SK-N-SH (cell line): Measurements from ENCODE around the gene IL12B. TPM values are rescaled to one million over a fixed set of nuclear protein-coding genes. Genes with fewer than 3 reads are reported as not detected.

Experiments
- CTCF ChIA-PET: fragments of 300-600, 350-600 bp; formaldehyde crosslinking; extraction: SDS; loops from one replicate; lab custom pipeline; 2021; lab: Yijun Ruan, JAX
- POLR2A ChIA-PET: fragments of 350-600 bp; sonication (Branson Sonifier 250); formaldehyde crosslinking; extraction: SDS; loops from one replicate; lab custom pipeline; 2020; ENCODE audit warnings: antibody characterized with exemption, inconsistent platforms; lab: Yijun Ruan, JAX
- DNase-seq: peaks from one replicate; pipeline ENCODE4 v3.0.0; 2012
- H2AFZ ChIP-seq: fragments of 200-600 bp; sonication (generic); 2 replicates; pipeline ENCODE4 v1.8.1; 2016; ENCODE audit warnings: antibody characterized with exemption, mild to moderate bottlenecking, low read depth
- H3F3A ChIP-seq: fragments of 200-600 bp; sonication (generic); replicated peaks from 2 replicates; pipeline ENCODE3; 2016; ENCODE audit warnings: antibody characterized with exemption, mild to moderate bottlenecking; ENCODE audit not compliant: insufficient read depth
- H3K27ac ChIP-seq, 2 experiments: fragments of 200-500 bp in 1 of 2; fragments of 200-600 bp in 1 of 2; sonication (Bioruptor generic) in 1 of 2; sonication (generic), shearing (Covaris generic) in 1 of 2; 2 replicates each; pipeline versions ENCODE4 v1.5.1 to v1.6.1; 2014 to 2016; ENCODE audit warnings: low read depth in 2 of 2, inconsistent platforms in 1 of 2, low read length in 1 of 2, mild to moderate bottlenecking in 1 of 2, mixed read lengths in 1 of 2
- H3K27me3 ChIP-seq: fragments of 200-600 bp; sonication (generic), shearing (Covaris generic); 2 replicates; pipeline ENCODE4 v1.6.1; 2016; ENCODE audit warnings: mixed run types; ENCODE audit not compliant: insufficient read depth
- H3K36me3 ChIP-seq, 2 experiments: fragments of 200-500 bp in 1 of 2; fragments of 200-600 bp in 1 of 2; sonication (Bioruptor generic) in 1 of 2; sonication (generic) in 1 of 2; replicated peaks in 1 of 2; 2 replicates each; pipeline versions ENCODE3 to v1.5.1; 2014 to 2016; ENCODE audit warnings: low read length in 1 of 2, mild to moderate bottlenecking in 1 of 2; ENCODE audit not compliant: insufficient read depth in 2 of 2, control insufficient read depth in 1 of 2
- H3K4me1 ChIP-seq, 2 experiments: fragments of 200-500 bp in 1 of 2; fragments of 200-600 bp in 1 of 2; sonication (Bioruptor generic) in 1 of 2; sonication (generic), shearing (Covaris generic) in 1 of 2; 2 replicates each; pipeline versions ENCODE4 v1.5.1 to v1.6.1; 2014 to 2016; ENCODE audit warnings: low read depth in 1 of 2, low read length in 1 of 2, mixed run types in 1 of 2; ENCODE audit not compliant: insufficient read depth in 2 of 2, control insufficient read depth in 1 of 2
- H3K4me2 ChIP-seq: fragments of 200-600 bp; sonication (generic), shearing (Covaris generic); 2 replicates; pipeline ENCODE4 v1.6.1; 2017; ENCODE audit warnings: mixed run types
- H3K4me3 ChIP-seq, 2 experiments: fragments of 200-500 bp in 1 of 2; fragments of 200-600 bp in 1 of 2; sonication (Bioruptor generic) in 1 of 2; sonication (generic), shearing (Covaris generic) in 1 of 2; 2 replicates each; pipeline versions ENCODE4 v1.5.1 to v1.8.1; 2014 to 2016; ENCODE audit warnings: low read depth in 2 of 2, inconsistent platforms in 1 of 2, low read length in 1 of 2, mild to moderate bottlenecking in 1 of 2, mixed read lengths in 1 of 2, moderate library complexity in 1 of 2
- H3K79me2 ChIP-seq: fragments of 200-600 bp; sonication (generic); 2 replicates; pipeline ENCODE4 v1.8.1; 2017; ENCODE audit warnings: mild to moderate bottlenecking; ENCODE audit not compliant: insufficient read depth
- H3K9ac ChIP-seq: fragments of 200-600 bp; sonication (generic); 2 replicates; pipeline ENCODE4 v1.6.1; 2017; ENCODE audit warnings: mixed run types
- H3K9me2 ChIP-seq: fragments of 200-600 bp; sonication (generic); 2 replicates; pipeline ENCODE4 v1.6.1; 2017; ENCODE audit warnings: mixed run types
- H3K9me3 ChIP-seq: fragments of 200-600 bp; sonication (generic); 2 replicates; pipeline ENCODE4 v1.6.1; 2017; ENCODE audit warnings: mixed run types, mild to moderate bottlenecking, moderate library complexity
- H4K20me1 ChIP-seq: fragments of 200-600 bp; sonication (generic); 2 replicates; pipeline ENCODE4 v1.6.1; 2017; ENCODE audit warnings: mild to moderate bottlenecking, mixed run types; ENCODE audit not compliant: insufficient read depth
- CTCF ChIP-seq: fragments of 200-600 bp; sonication (generic); IDR thresholded peaks from 2 replicates; pipeline ENCODE4 v1.6.1; 2017; ENCODE audit warnings: antibody characterized with exemption, mild to moderate bottlenecking, moderate library complexity
- EP300 ChIP-seq, 2 experiments: IDR thresholded peaks; 2 replicates each; pipeline versions ENCODE4 v1.4.0 to v1.6.1; 2012; ENCODE audit warnings: borderline replicate concordance in 1 of 2, low read depth in 1 of 2, low read length in 1 of 2
- FOSL2 ChIP-seq: IDR thresholded peaks from 2 replicates; pipeline ENCODE4 v1.4.0; 2012; ENCODE audit warnings: low read depth, mild to moderate bottlenecking, moderate library complexity, borderline replicate concordance
- IRF3 ChIP-seq: fragments of 150-350 bp; IDR thresholded peaks from 2 replicates; pipeline ENCODE4 v1.6.1; 2016; ENCODE audit warnings: mild to moderate bottlenecking, low read depth, low read length
- JUND ChIP-seq: IDR thresholded peaks from 2 replicates; pipeline ENCODE4 v1.4.0; 2012
- MAX ChIP-seq: IDR thresholded peaks from 2 replicates; pipeline ENCODE4 v1.4.0; 2012; ENCODE audit warnings: low read depth
- MXI1 ChIP-seq: IDR thresholded peaks from 2 replicates; pipeline ENCODE4 v1.6.1; 2012; ENCODE audit warnings: mild to moderate bottlenecking, low read depth, low read length, improper control_type of control experiment
- NRF1 ChIP-seq: IDR thresholded peaks from 2 replicates; pipeline ENCODE4 v1.6.1; 2012; ENCODE audit warnings: low read depth, mild to moderate bottlenecking, low read length
- PBX3 ChIP-seq: IDR thresholded peaks from 2 replicates; pipeline ENCODE4; 2012
- POLR2AphosphoS5 ChIP-seq: IDR thresholded peaks from 2 replicates; pipeline ENCODE4 v1.6.1; 2012; ENCODE audit warnings: low read depth, low read length
- RAD21 ChIP-seq: IDR thresholded peaks from 2 replicates; pipeline ENCODE4 v1.6.1; 2012; ENCODE audit warnings: mild to moderate bottlenecking, low read length
- RCOR1 ChIP-seq: fragments of 150-350 bp; IDR thresholded peaks from 2 replicates; pipeline ENCODE4 v1.6.1; 2017; ENCODE audit warnings: antibody characterized with exemption, low read length
- RFX5 ChIP-seq: IDR thresholded peaks from 2 replicates; pipeline ENCODE4 v1.6.1; 2012; ENCODE audit warnings: mild to moderate bottlenecking, improper control_type of control experiment, low read length
- USF1 ChIP-seq: IDR thresholded peaks from 2 replicates; pipeline ENCODE4 v1.4.0; 2012; ENCODE audit warnings: low read depth, borderline replicate concordance
- ZBTB33 ChIP-seq: IDR thresholded peaks from 2 replicates; pipeline ENCODE4 v1.4.0; 2012; ENCODE audit warnings: low read depth, borderline replicate concordance
- WGBS: methylation state at CpG from one replicate; pipeline ENCODE4 v1.1.6; 2017; ENCODE audit warnings: low lambda C conversion rate; 5-methylcytosine and 5-hydroxymethylcytosine counted together
- polyA plus RNA-seq, 3 experiments: library from polyadenylated mRNA; depleted of rRNA; stranded (reverse); fragments of >200 nt; gene quantifications; 2 replicates each; pipeline ENCODE4 v1.2.3, GENCODE V29; 2012

The IL12B gene
- polyA plus RNA-seq, 1 of the 3 experiments (the other 2 are of a cell fraction): not detected

GRCh38 chr5:159304961-159305595, 25.2 kb downstream of the IL12B start:
- Histone ChIP-seq H2AFZ (no peak overlapping the region), H3K9ac (no peak overlapping the region), H3K36me3 (no peaks in the 10 kb centered on the region), H3K27ac (no peak overlapping the region), H3K4me2 (no peak overlapping the region), H3K4me1 (no peaks in the 10 kb centered on the region; a peak in 1 of 4 replicates), H3K4me3 (no peak overlapping the region), H3K9me2 (no peaks in the 10 kb centered on the region), H3K27me3 (no peaks in the 10 kb centered on the region), H3K9me3 (peaks cover 11% of the 10 kb centered on the region; the same call in 1 of the 2 replicates), H3F3A (no peaks in the 10 kb centered on the region), H3K79me2 (no peaks in the 10 kb centered on the region), H4K20me1 (no peaks in the 10 kb centered on the region)
- POLR2A ChIA-PET: no interaction called here
- WGBS: 61% methylated on average over 5 of the region's 5 CpGs
- TF ChIP-seq EP300 (IDR thresholded peaks at IDR 0.05; ENCODE audit: borderline replicate concordance in 1 of 2, low read depth in 1 of 2, low read length in 1 of 2) (no peak), FOSL2 (no peak), MAX (no peak), PBX3 (no peak), RAD21 (no peak), CTCF (no peak), NRF1 (no peak), RCOR1 (no peak), IRF3 (no peak), ZBTB33 (no peak), JUND (no peak), RFX5 (no peak), MXI1 (no peak), POLR2AphosphoS5 (no peak), USF1 (no peak)
- no peak for DNase-seq
- CTCF ChIA-PET: interaction anchor here (4.5 kb wide), 1 partner anchor 12 kb away, joined by 19 read pairs; no protein-coding TSS in a partner anchor
